Loucy (cell line): Measurements from ENCODE around the gene FRMD4A.

Experiments
- CTCF ChIP-seq: fragments of 200-600 bp; sonication (generic); conservative IDR thresholded peaks from 2 replicates; pipeline ENCODE4 v1.5.1; 2014; ENCODE audit warnings: mild to moderate bottlenecking, antibody characterized with exemption, low read length
- EZH2phosphoT487 ChIP-seq: fragments of 200-600 bp; IDR thresholded peaks from 2 replicates; pipeline ENCODE4 v1.6.1; 2018; ENCODE audit warnings: antibody characterized with exemption, mild to moderate bottlenecking, moderate library complexity, borderline replicate concordance

- TF ChIP-seq CTCF (no peak), EZH2phosphoT487 (no peak)
Observed at GRCh38 chr10:14336736-14337135, 6.0 kb upstream of the FRMD4A start.
